SK-N-SH (cell line): ENCODE measurements around the gene SEZ6L. TPM values are rescaled to one million over a fixed set of nuclear protein-coding genes. Genes with fewer than 3 reads are reported as not detected.

Experiments
- CTCF ChIA-PET: fragments of 300-600, 350-600 bp; formaldehyde crosslinking; extraction: SDS; loops from one replicate; lab custom pipeline; 2021; lab: Yijun Ruan, JAX
- POLR2A ChIA-PET: fragments of 350-600 bp; sonication (Branson Sonifier 250); formaldehyde crosslinking; extraction: SDS; loops from one replicate; lab custom pipeline; 2020; ENCODE audit warnings: antibody characterized with exemption, inconsistent platforms; lab: Yijun Ruan, JAX
- DNase-seq: peaks from one replicate; pipeline ENCODE4 v3.0.0; 2012
- H2AFZ ChIP-seq: fragments of 200-600 bp; sonication (generic); 2 replicates; pipeline ENCODE4 v1.8.1; 2016; ENCODE audit warnings: antibody characterized with exemption, mild to moderate bottlenecking, low read depth
- H3F3A ChIP-seq: fragments of 200-600 bp; sonication (generic); replicated peaks from 2 replicates; pipeline ENCODE3; 2016; ENCODE audit warnings: antibody characterized with exemption, mild to moderate bottlenecking; ENCODE audit not compliant: insufficient read depth
- H3K27ac ChIP-seq, 2 experiments: fragments of 200-500 bp in 1 of 2; fragments of 200-600 bp in 1 of 2; sonication (Bioruptor generic) in 1 of 2; sonication (generic), shearing (Covaris generic) in 1 of 2; 2 replicates each; pipeline versions ENCODE4 v1.5.1 to v1.6.1; 2014 to 2016; ENCODE audit warnings: low read depth in 2 of 2, inconsistent platforms in 1 of 2, low read length in 1 of 2, mild to moderate bottlenecking in 1 of 2, mixed read lengths in 1 of 2
- H3K27me3 ChIP-seq: fragments of 200-600 bp; sonication (generic), shearing (Covaris generic); 2 replicates; pipeline ENCODE4 v1.6.1; 2016; ENCODE audit warnings: mixed run types; ENCODE audit not compliant: insufficient read depth
- H3K36me3 ChIP-seq, 2 experiments: fragments of 200-500 bp in 1 of 2; fragments of 200-600 bp in 1 of 2; sonication (Bioruptor generic) in 1 of 2; sonication (generic) in 1 of 2; replicated peaks in 1 of 2; 2 replicates each; pipeline versions ENCODE3 to v1.5.1; 2014 to 2016; ENCODE audit warnings: low read length in 1 of 2, mild to moderate bottlenecking in 1 of 2; ENCODE audit not compliant: insufficient read depth in 2 of 2, control insufficient read depth in 1 of 2
- H3K4me1 ChIP-seq, 2 experiments: fragments of 200-500 bp in 1 of 2; fragments of 200-600 bp in 1 of 2; sonication (Bioruptor generic) in 1 of 2; sonication (generic), shearing (Covaris generic) in 1 of 2; 2 replicates each; pipeline versions ENCODE4 v1.5.1 to v1.6.1; 2014 to 2016; ENCODE audit warnings: low read depth in 1 of 2, low read length in 1 of 2, mixed run types in 1 of 2; ENCODE audit not compliant: insufficient read depth in 2 of 2, control insufficient read depth in 1 of 2
- H3K4me2 ChIP-seq: fragments of 200-600 bp; sonication (generic), shearing (Covaris generic); 2 replicates; pipeline ENCODE4 v1.6.1; 2017; ENCODE audit warnings: mixed run types
- H3K4me3 ChIP-seq, 2 experiments: fragments of 200-500 bp in 1 of 2; fragments of 200-600 bp in 1 of 2; sonication (Bioruptor generic) in 1 of 2; sonication (generic), shearing (Covaris generic) in 1 of 2; 2 replicates each; pipeline versions ENCODE4 v1.5.1 to v1.8.1; 2014 to 2016; ENCODE audit warnings: low read depth in 2 of 2, inconsistent platforms in 1 of 2, low read length in 1 of 2, mild to moderate bottlenecking in 1 of 2, mixed read lengths in 1 of 2, moderate library complexity in 1 of 2
- H3K79me2 ChIP-seq: fragments of 200-600 bp; sonication (generic); 2 replicates; pipeline ENCODE4 v1.8.1; 2017; ENCODE audit warnings: mild to moderate bottlenecking; ENCODE audit not compliant: insufficient read depth
- H3K9ac ChIP-seq: fragments of 200-600 bp; sonication (generic); 2 replicates; pipeline ENCODE4 v1.6.1; 2017; ENCODE audit warnings: mixed run types
- H3K9me2 ChIP-seq: fragments of 200-600 bp; sonication (generic); 2 replicates; pipeline ENCODE4 v1.6.1; 2017; ENCODE audit warnings: mixed run types
- H3K9me3 ChIP-seq: fragments of 200-600 bp; sonication (generic); 2 replicates; pipeline ENCODE4 v1.6.1; 2017; ENCODE audit warnings: mixed run types, mild to moderate bottlenecking, moderate library complexity
- H4K20me1 ChIP-seq: fragments of 200-600 bp; sonication (generic); 2 replicates; pipeline ENCODE4 v1.6.1; 2017; ENCODE audit warnings: mild to moderate bottlenecking, mixed run types; ENCODE audit not compliant: insufficient read depth
- CHD2 ChIP-seq: fragments of 150-350 bp; IDR thresholded peaks from 2 replicates; pipeline ENCODE4 v1.6.1; 2018; ENCODE audit warnings: low read length; ENCODE audit not compliant: partially characterized antibody
- CTCF ChIP-seq: fragments of 200-600 bp; sonication (generic); IDR thresholded peaks from 2 replicates; pipeline ENCODE4 v1.6.1; 2017; ENCODE audit warnings: antibody characterized with exemption, mild to moderate bottlenecking, moderate library complexity
- EP300 ChIP-seq, 2 experiments: IDR thresholded peaks; 2 replicates each; pipeline versions ENCODE4 v1.4.0 to v1.6.1; 2012; ENCODE audit warnings: borderline replicate concordance in 1 of 2, low read depth in 1 of 2, low read length in 1 of 2
- FOXJ3 ChIP-seq: sonication (generic); formaldehyde crosslinking; IDR thresholded peaks from 2 replicates; pipeline ENCODE4 v1.5.1; 2020; ENCODE audit warnings: mild to moderate bottlenecking, missing genetic modification reagents
- GABPA ChIP-seq: IDR thresholded peaks from 2 replicates; pipeline ENCODE4 v1.4.0; 2012; ENCODE audit warnings: low read depth, mild to moderate bottlenecking
- JUND ChIP-seq: IDR thresholded peaks from 2 replicates; pipeline ENCODE4 v1.4.0; 2012
- MEF2A ChIP-seq: IDR thresholded peaks from 2 replicates; pipeline ENCODE4 v1.4.0; 2012; ENCODE audit warnings: low read depth, borderline replicate concordance
- NFIC ChIP-seq: IDR thresholded peaks from 2 replicates; pipeline ENCODE4 v1.4.0; 2012; ENCODE audit warnings: borderline replicate concordance
- NRF1 ChIP-seq: IDR thresholded peaks from 2 replicates; pipeline ENCODE4 v1.6.1; 2012; ENCODE audit warnings: low read depth, mild to moderate bottlenecking, low read length
- POLR2AphosphoS5 ChIP-seq: IDR thresholded peaks from 2 replicates; pipeline ENCODE4 v1.6.1; 2012; ENCODE audit warnings: low read depth, low read length
- RAD21 ChIP-seq: IDR thresholded peaks from 2 replicates; pipeline ENCODE4 v1.6.1; 2012; ENCODE audit warnings: mild to moderate bottlenecking, low read length
- RCOR1 ChIP-seq: fragments of 150-350 bp; IDR thresholded peaks from 2 replicates; pipeline ENCODE4 v1.6.1; 2017; ENCODE audit warnings: antibody characterized with exemption, low read length
- RFX5 ChIP-seq: IDR thresholded peaks from 2 replicates; pipeline ENCODE4 v1.6.1; 2012; ENCODE audit warnings: mild to moderate bottlenecking, improper control_type of control experiment, low read length
- SIN3A ChIP-seq: IDR thresholded peaks from 2 replicates; pipeline ENCODE4 v1.6.1; 2012; ENCODE audit warnings: low read depth, mild to moderate bottlenecking, low read length, moderate library complexity, borderline replicate concordance
- SMC3 ChIP-seq: IDR thresholded peaks from 2 replicates; pipeline ENCODE4 v1.6.1; 2012; ENCODE audit warnings: low read depth, low read length, improper control_type of control experiment
- TCF12 ChIP-seq: IDR thresholded peaks from 2 replicates; pipeline ENCODE4 v1.4.0; 2012
- USF1 ChIP-seq: IDR thresholded peaks from 2 replicates; pipeline ENCODE4 v1.4.0; 2012; ENCODE audit warnings: low read depth, borderline replicate concordance
- YY1 ChIP-seq: IDR thresholded peaks from 2 replicates; pipeline ENCODE4 v1.4.0; 2012; ENCODE audit warnings: low read depth, mild to moderate bottlenecking
- ZBTB33 ChIP-seq: IDR thresholded peaks from 2 replicates; pipeline ENCODE4 v1.4.0; 2012; ENCODE audit warnings: low read depth, borderline replicate concordance
- WGBS: methylation state at CpG from one replicate; pipeline ENCODE4 v1.1.6; 2017; ENCODE audit warnings: low lambda C conversion rate; 5-methylcytosine and 5-hydroxymethylcytosine counted together
- polyA plus RNA-seq, 3 experiments: library from polyadenylated mRNA; depleted of rRNA; stranded (reverse); fragments of >200 nt; gene quantifications; 2 replicates each; pipeline ENCODE4 v1.2.3, GENCODE V29; 2012

The SEZ6L gene
- polyA plus RNA-seq, 1 of the 3 experiments (the other 2 are of a cell fraction) = 0.10 TPM

GRCh38 chr22:26291940-26292666 is 122.8 kb downstream of the SEZ6L start:
- Histone ChIP-seq H3K9ac (no peak overlapping the region), H3K4me1 (no peaks in the 10 kb centered on the region), H3K79me2 (no peaks in the 10 kb centered on the region), H3K9me3 (no peaks in the 10 kb centered on the region), H3F3A (no peaks in the 10 kb centered on the region), H3K4me3 (no peak overlapping the region), H3K9me2 (no peaks in the 10 kb centered on the region), H3K4me2 (no peak overlapping the region), H3K36me3 (no peaks in the 10 kb centered on the region), H2AFZ (no peak overlapping the region), H3K27me3 (no peaks in the 10 kb centered on the region), H3K27ac (no peak overlapping the region), H4K20me1 (no peaks in the 10 kb centered on the region)
- DNase-seq = no peak
- TF ChIP-seq MEF2A (no peak), FOXJ3 (no peak), GABPA (no peak), CHD2 (no peak), RCOR1 (no peak), POLR2AphosphoS5 (no peak), CTCF (no peak), RFX5 (no peak), NRF1 (no peak), RAD21 (no peak), SIN3A (no peak), JUND (no peak), ZBTB33 (no peak), TCF12 (no peak), NFIC (no peak), USF1 (no peak), YY1 (no peak), EP300 (IDR thresholded peaks at IDR 0.05; ENCODE audit: borderline replicate concordance in 1 of 2, low read depth in 1 of 2, low read length in 1 of 2) (no peak), SMC3 (no peak)
- ChIA-PET CTCF (interaction anchor here (1.6 kb wide), 1 partner anchor 14 kb away, joined by 5 read pairs; no protein-coding TSS in a partner anchor), POLR2A (no interaction called here)
- WGBS = 65% methylated on average over 9 of the region's 14 CpGs
